GM23248 (cell line): ENCODE measurements around the gene RGS17. TPM values are rescaled to one million over a fixed set of nuclear protein-coding genes. Genes with fewer than 3 reads are reported as not detected.
"Not testable (repeated sequence)": the region's sequence is repeated elsewhere in the genome, so short reads cannot be mapped to it uniquely, and the experiment has no call there.

Experiments
- DNase-seq: peaks from one replicate; pipeline ENCODE4 v3.0.0-alpha.2; 2015
- H2AFZ ChIP-seq: fragments of 200-600 bp; sonication (generic); 2 replicates; pipeline ENCODE4 v1.6.1; 2016; ENCODE audit warnings: antibody characterized with exemption
- H3F3A ChIP-seq: fragments of 200-600 bp; sonication (generic); 2 replicates; pipeline ENCODE4 v1.6.1; 2016; ENCODE audit warnings: mild to moderate bottlenecking, antibody characterized with exemption, mixed run types; ENCODE audit not compliant: insufficient read depth
- H3K27ac ChIP-seq: fragments of 200-600 bp; sonication (generic); 2 replicates; pipeline ENCODE4 v1.5.1; 2016; ENCODE audit warnings: mild to moderate bottlenecking
- H3K27me3 ChIP-seq: fragments of 200-600 bp; sonication (generic); replicated peaks from 2 replicates; pipeline ENCODE4 v1.6.1; 2016; ENCODE audit warnings: mild to moderate bottlenecking; ENCODE audit not compliant: insufficient read depth
- H3K36me3 ChIP-seq: fragments of 200-600 bp; sonication (generic); 2 replicates; pipeline ENCODE4 v1.6.1; 2016; ENCODE audit warnings: low read depth, mild to moderate bottlenecking
- H3K4me1 ChIP-seq: fragments of 200-600 bp; sonication (generic); 2 replicates; pipeline ENCODE4 v1.6.1; 2016; ENCODE audit warnings: mild to moderate bottlenecking; ENCODE audit not compliant: insufficient read depth
- H3K4me2 ChIP-seq: fragments of 200-600 bp; sonication (generic); one replicate; pipeline ENCODE4 v1.6.1; 2016; ENCODE audit warnings: mild to moderate bottlenecking; ENCODE audit not compliant: unreplicated experiment
- H3K4me3 ChIP-seq: fragments of 200-600 bp; sonication (generic); 2 replicates; pipeline ENCODE4 v1.5.1; 2016; ENCODE audit warnings: mild to moderate bottlenecking
- H3K79me2 ChIP-seq: fragments of 200-600 bp; sonication (generic); 2 replicates; pipeline ENCODE4 v1.6.1; 2016; ENCODE audit warnings: mild to moderate bottlenecking; ENCODE audit not compliant: insufficient read depth
- H3K9ac ChIP-seq: fragments of 200-600 bp; sonication (generic); 2 replicates; pipeline ENCODE4 v1.6.1; 2016; ENCODE audit warnings: mild to moderate bottlenecking
- H3K9me2 ChIP-seq: fragments of 200-600 bp; sonication (generic); 2 replicates; pipeline ENCODE4 v1.6.1; 2016; ENCODE audit warnings: mixed run types, mild to moderate bottlenecking, moderate library complexity; ENCODE audit not compliant: insufficient read depth
- H3K9me3 ChIP-seq: fragments of 200-600 bp; sonication (generic); one replicate; pipeline ENCODE4 v1.6.1; 2017; ENCODE audit warnings: low read depth
- H4K20me1 ChIP-seq: fragments of 200-600 bp; sonication (generic); 2 replicates; pipeline ENCODE4 v1.6.0; 2016; ENCODE audit not compliant: insufficient read depth
- EZH2 ChIP-seq: fragments of 200-600 bp; sonication (generic); IDR thresholded peaks from 2 replicates; pipeline ENCODE4 v1.6.1; 2018; ENCODE audit warnings: antibody characterized with exemption, mild to moderate bottlenecking; ENCODE audit not compliant: insufficient read depth, poor library complexity, severe bottlenecking
- EZH2phosphoT487 ChIP-seq: fragments of 200-600 bp; sonication (generic); IDR thresholded peaks from 2 replicates; pipeline ENCODE4 v1.6.1; 2018; ENCODE audit warnings: antibody characterized with exemption, moderate library complexity, mild to moderate bottlenecking, low read depth; ENCODE audit not compliant: insufficient read depth
- WGBS, 2 experiments: methylation state at CpG; one replicate each; pipeline ENCODE4 v1.1.6; 2015 to 2017; ENCODE audit warnings: low lambda C conversion rate in 2 of 2, low coverage in 1 of 2; ENCODE audit errors: missing lambda C conversion rate in 2 of 2; 5-methylcytosine and 5-hydroxymethylcytosine counted together
- in situ Hi-C: fragments of 300-500 bp; cut with MboI; formaldehyde crosslinking; loops from 2 replicates; pipeline ENCODE4 v1.15.0; 2020
- polyA plus RNA-seq: library from polyadenylated mRNA; unstranded; fragments of >200 nt; fragmentation: Nextera tagmentation; extraction: Ambion mirVana; gene quantifications from 2 replicates; pipeline ENCODE4 v1.2.1, GENCODE V29; 2016
- total RNA-seq: library from RNA; depleted of rRNA; stranded (reverse); fragments of >200 nt; shearing (Covaris generic); gene quantifications from 2 replicates; pipeline ENCODE4 v1.2.3, GENCODE V29; 2014

Gene RGS17
- total and polyA plus RNA-seq, 2 experiments from 2014 or later: 0.36 to 1.1 TPM

GRCh38 chr6:152993431-152993830, 137.7 kb downstream of the RGS17 start:
- H3K9me2 ChIP-seq: no peaks in the 10 kb centered on the region
- no peaks in the 10 kb centered on the region for H3K27me3 ChIP-seq
- H4K20me1 ChIP-seq: no peaks in the 10 kb centered on the region
- H3K4me3 ChIP-seq: no peak overlapping the region
- DNase-seq: no peak
- no peak overlapping the region for H3K4me2 ChIP-seq
- H3K4me1 ChIP-seq: no peaks in the 10 kb centered on the region
- H3K79me2 ChIP-seq: peaks cover 91% of the 10 kb centered on the region
- peaks cover 58% of the 10 kb centered on the region for H3K36me3 ChIP-seq
- TF ChIP-seq EZH2phosphoT487 (no peak), EZH2 (no peak)
- 0 out of 2 replicates have a peak, but pooled peaks cover 13% of the 10 kb centered on the region for H3F3A ChIP-seq
- in situ Hi-C loops: no loop called here
- no peaks in the 10 kb centered on the region for H3K9me3 ChIP-seq
- H2AFZ ChIP-seq: no peak overlapping the region
- H3K27ac ChIP-seq: no peak overlapping the region
- no peak overlapping the region for H3K9ac ChIP-seq

DNA sequence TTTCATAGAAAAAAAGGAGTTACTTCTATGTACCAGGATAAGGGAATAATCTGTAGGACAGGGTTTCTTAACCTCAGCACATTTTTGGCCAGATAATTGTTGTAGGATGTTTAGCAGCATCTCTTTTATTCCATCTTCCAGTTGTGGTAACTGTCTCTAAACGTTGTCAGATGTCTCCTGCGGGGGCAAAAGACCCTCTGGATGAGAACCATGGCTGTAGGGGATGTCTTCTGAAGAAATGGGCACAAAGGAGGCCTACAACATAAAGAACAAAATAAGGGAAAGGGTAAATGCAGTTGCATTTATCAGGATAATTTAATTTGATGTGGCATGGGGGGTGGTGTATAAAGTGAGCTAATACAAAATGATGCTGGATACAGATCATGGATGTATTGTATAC, 144.1 kb downstream of the RGS17 start:
- H3K36me3 ChIP-seq: peaks cover 21% of the 10 kb centered on the region
- no peaks in the 10 kb centered on the region for H3K27me3 ChIP-seq
- H3K4me1 ChIP-seq: 0 out of 2 replicates have a peak, but pooled peaks cover 9% of the 10 kb centered on the region
- H3K4me2 ChIP-seq: no peak overlapping the region
- 93 to 100% methylated on average over 2 of the region's 2 CpGs for WGBS, 2 experiments
- in situ Hi-C loops: no loop called here
- H4K20me1 ChIP-seq: no peaks in the 10 kb centered on the region; the same call in 1 of the 2 replicates
- H3K79me2 ChIP-seq: peaks cover 67% of the 10 kb centered on the region
- DNase-seq: no peak
- peaks cover 23% of the 10 kb centered on the region for H3F3A ChIP-seq
- H3K27ac ChIP-seq: no peak overlapping the region
- H3K9me3 ChIP-seq: no peaks in the 10 kb centered on the region
- H3K4me3 ChIP-seq: no peak overlapping the region
- no peaks in the 10 kb centered on the region for H3K9me2 ChIP-seq
- no peak overlapping the region for H2AFZ ChIP-seq
- no peak for TF ChIP-seq EZH2
- TF ChIP-seq EZH2phosphoT487: no peak
- H3K9ac ChIP-seq: no peak overlapping the region

DNA sequence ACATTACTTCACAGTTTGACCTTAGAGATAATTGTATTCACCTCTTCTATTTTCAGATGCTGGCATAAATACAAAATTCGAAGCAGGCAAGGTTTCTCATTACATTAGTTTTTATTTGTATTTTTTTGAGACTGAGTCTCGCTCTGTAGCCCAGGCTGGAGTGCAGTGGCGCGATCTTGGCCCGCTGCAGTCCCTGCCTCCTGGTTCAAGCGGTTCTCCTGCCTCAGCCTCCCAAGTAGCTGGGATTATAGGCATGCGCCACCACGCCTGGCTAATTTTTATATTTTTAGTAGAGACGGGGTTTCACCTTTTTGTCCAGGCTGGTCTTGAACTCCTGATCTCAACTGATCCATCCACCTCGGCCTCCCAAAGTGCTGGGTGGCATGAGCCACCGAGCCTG, 145.8 kb downstream of the RGS17 start:
- in situ Hi-C loops, H4K20me1 ChIP-seq, H3K9ac ChIP-seq, H2AFZ ChIP-seq, H3K9me2 ChIP-seq, H3K36me3 ChIP-seq, H3K27me3 ChIP-seq, H3K9me3 ChIP-seq, DNase-seq: not testable (repeated sequence)
- Histone ChIP-seq H3K4me3 (peak overlapping the region; percentile 98), H3F3A (peaks cover 18% of the 10 kb centered on the region), H3K4me1 (peaks cover 19% of the 10 kb centered on the region), H3K4me2 (peak overlapping the region; percentile 98), H3K79me2 (peaks cover 67% of the 10 kb centered on the region), H3K27ac (peak overlapping the region; percentile 96)
- 86 to 87% methylated on average over 11 of the region's 11 CpGs for WGBS, 2 experiments

DNA sequence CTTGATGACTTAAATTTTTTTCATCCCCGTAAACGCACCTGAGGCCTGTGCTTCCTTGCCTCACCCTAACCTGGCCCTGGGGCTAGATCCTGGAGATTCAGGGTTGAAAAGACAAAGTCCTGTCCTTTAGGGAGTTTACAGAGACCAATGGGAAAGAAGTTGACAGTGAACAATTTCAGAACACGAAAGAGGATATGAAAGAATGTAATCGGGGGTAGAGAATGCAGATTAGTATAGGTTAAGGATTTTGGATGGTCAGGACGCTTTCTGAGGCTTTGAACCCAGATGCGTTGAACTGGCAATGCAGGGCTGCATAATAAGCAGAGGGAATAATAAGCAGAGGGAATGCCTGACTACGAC, 146.6 kb downstream of the RGS17 start:
- Histone ChIP-seq H3K4me3 (peak overlapping the region; percentile 98), H3K79me2 (peaks cover 67% of the 10 kb centered on the region), H3K9ac (peak overlapping the region; percentile 96), H3K4me1 (peaks cover 26% of the 10 kb centered on the region), H3F3A (peaks cover 18% of the 10 kb centered on the region), H3K9me3 (no peaks in the 10 kb centered on the region), H3K9me2 (no peaks in the 10 kb centered on the region), H3K27ac (peak overlapping the region; percentile 96), H2AFZ (peak overlapping the region; percentile 93), H3K36me3 (no peaks in the 10 kb centered on the region), H3K27me3 (no peaks in the 10 kb centered on the region), H4K20me1 (no peaks in the 10 kb centered on the region; the same call in 1 of the 2 replicates), H3K4me2 (peak overlapping the region; percentile 98)
- 4 to 6% methylated on average over 7 of the region's 7 CpGs for WGBS, 2 experiments
- in situ Hi-C loops: no loop called here
- TF ChIP-seq EZH2phosphoT487 (no peak), EZH2 (no peak)
- peak; percentile 38 for DNase-seq
